HG03103 (cell line): ENCODE data around the gene PARPBP.
"Not testable (repeated sequence)": the region's sequence is repeated elsewhere in the genome, so short reads cannot be mapped to it uniquely, and the experiment has no call there.

Experiments used
- ATAC-seq: cut with Tn5 transposase; IDR thresholded peaks from one replicate; pipeline ENCODE4 v1.9.1; 2021; ENCODE audit warnings: low read depth; ENCODE audit not compliant: unreplicated experiment

PARPBP gene

DNA sequence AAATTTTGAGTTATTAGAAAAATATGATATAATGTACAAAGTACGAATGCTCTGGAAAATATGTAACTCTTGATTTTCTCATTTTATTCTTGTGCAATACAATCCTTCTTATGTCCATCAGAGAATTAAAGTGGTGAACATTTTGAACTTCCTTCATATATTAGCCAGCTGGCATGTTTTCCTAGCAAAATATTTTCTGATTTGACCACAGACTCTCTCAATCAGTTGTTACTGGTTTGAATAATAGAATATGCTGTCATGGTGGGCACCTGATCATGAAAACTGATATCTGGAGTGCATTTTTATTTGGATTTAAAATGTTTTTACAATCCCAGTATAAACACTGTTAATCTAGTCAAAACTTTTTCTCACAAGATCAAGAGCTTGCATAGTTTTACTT, 24.2 kb downstream of the PARPBP start:
- ATAC-seq, result no peak

- not testable (repeated sequence) for ATAC-seq
Measured at GRCh38 chr12:102147062-102147587, 27.1 kb downstream of the PARPBP start.

DNA sequence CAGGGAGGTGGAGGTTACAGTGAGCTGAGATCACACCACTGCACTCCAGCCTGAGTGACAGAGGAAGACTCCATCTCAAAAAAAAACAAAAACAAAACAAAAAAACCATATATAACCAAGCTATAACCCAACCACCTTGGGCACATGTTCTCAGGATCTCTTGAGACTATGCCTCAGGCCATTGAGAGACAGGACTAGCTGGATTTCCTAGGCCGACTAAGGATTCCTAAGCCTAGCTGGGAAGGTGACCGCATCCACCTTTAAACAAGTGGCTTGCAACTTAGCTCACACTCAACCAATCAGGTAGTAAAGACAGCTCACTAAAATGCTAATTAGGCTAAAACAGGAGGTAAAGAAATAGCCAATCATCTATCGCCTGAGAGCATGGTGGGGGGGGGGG, 35.2 kb downstream of the PARPBP start:
- not testable (repeated sequence) for ATAC-seq

- no peak for ATAC-seq
Measured at GRCh38 chr12:102163383-102163782, 43.4 kb downstream of the PARPBP start.

DNA sequence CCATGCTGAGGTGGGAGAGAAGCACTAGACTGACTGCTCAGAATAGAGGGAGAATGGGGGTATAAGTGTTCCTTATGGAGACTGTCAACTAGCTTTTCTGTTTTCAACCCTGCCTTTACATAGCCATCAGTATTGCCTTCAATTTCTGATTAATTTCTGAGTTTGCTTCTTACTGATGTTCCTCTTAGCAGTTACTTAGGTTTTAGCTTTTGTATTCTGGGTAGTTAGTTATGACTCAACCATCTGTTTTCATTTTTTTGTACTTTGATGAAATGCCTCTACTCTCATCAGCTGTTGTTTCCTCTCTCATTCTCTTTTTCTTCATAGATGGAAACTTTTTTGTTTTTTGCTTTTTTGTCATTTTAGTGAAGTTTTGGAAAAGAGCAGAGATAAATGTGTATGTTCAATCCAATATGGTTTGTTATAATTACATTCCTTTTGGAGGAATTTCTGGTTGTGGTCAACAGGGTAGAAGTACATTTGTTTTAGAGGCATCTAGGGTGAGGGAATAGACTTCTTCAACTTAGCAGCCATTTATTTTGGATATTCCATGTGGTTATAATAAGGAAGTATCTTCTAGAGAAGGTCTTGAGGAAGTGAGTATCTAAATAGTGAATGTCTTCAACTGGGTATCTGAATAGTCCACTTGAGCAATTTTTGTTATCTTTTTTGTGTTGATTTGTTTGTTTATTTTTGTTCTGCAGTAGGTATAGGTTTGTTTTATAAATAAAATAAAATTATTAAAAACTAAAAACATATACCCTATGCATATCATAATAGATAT, 48.0 kb downstream of the PARPBP start:
- peak; percentile 70 for ATAC-seq

DNA sequence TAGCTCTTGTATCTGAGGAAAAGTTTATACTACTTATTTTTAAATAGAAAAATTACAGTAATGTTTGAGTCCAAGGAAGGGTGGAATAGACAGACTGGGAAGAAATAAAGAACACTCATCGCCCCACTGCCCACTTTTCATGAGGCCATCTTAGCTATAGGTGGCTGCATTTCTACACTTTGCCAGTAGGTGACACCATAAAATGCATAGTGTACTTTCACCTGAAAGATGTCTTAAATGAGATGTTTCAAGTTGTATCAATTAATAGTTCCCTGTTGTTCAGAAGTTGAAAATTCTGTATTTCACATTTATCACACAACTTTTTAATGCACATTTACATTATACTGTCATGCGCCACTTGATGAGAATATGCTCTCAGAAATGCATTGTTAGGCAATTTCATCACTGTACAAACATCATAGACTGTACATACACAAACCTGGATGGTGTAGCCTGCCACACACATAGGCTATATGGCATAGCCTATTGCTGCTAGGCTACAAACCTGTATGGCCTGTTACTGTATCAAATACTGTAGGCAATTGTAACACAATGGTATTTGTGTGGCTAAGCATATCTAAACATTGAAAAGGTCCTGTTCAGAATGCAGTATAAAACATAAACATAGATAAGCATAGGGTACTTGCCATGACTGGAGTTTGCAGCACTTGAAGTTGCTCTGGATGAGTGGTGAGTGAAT, 50.1 kb downstream of the PARPBP start:
- ATAC-seq, result no peak

DNA sequence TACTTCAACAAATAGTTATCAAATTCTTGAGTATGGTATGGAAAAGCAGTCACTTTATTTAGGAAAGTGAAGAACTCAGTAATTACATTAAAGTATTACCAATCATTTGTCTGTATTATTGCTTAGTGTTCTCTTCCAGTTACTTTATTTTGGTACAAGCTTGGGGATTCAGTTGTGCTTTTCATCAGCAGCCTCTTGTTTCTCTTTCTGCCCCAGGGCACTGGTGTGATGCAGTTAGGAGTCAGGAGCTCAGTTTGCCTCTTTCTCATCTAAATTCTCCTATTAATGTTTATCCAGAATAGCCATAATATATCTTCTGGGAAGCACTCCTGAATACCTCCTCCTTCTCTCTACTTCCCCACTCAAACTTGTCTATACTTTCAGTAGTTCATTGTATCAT, 52.0 kb downstream of the PARPBP start:
- ATAC-seq, result no peak

- no peak for ATAC-seq
Measured at GRCh38 chr12:102172436-102172835, 52.5 kb downstream of the PARPBP start.

DNA sequence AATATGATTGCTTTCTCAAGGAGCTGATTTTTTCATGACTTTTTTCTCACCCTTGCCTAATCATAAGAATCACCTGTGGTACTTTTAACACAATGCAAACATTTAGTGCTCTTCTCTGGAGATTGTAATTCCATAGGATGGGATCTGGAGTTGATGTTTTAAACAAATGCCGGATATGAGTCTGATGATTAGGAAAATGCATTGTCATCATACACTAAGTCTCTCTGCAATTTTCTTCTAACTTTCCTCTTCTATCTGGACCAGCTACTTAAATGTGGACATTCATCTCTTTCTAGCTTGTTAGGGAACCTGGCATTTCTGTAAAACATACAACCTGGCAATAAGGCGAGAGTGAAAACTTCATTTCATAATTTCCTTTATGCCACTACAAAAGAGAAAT, 54.1 kb downstream of the PARPBP start:
- no peak for ATAC-seq

- ATAC-seq, result no peak
Measured at GRCh38 chr12:102174761-102175160, 54.8 kb downstream of the PARPBP start.

GRCh38 chr12:102182635-102183034, 62.7 kb downstream of the PARPBP start:
- ATAC-seq, result no peak

- ATAC-seq, result no peak
Measured at GRCh38 chr12:102195826-102196225, 75.8 kb downstream of the PARPBP start.

DNA sequence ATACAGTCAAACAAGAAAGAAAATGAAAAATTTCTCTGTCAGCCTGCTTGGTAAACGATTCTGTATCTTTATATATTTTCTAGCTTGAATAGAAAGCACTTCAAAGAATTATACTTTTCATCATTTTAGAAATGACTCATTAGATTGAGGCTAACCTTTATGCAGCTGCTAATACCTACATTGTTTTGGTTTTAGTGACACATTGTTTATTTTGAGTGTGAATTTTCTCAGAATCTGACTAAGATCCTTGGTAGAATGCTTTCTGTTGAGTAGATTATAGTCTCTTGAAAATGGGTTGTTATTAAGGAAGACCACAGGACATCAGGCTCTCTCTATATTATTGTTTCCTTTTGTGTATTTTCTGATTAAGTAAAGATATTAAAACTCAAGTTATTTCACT, 77.8 kb downstream of the PARPBP start, which contains the start of gene PMCH:
Gene PMCH, minus strand, starts transcription at position 45 of the 400 bp plus-strand sequence. CDS start 63 bp downstream, outside the sequence.
- ATAC-seq, result peak; percentile 82

DNA sequence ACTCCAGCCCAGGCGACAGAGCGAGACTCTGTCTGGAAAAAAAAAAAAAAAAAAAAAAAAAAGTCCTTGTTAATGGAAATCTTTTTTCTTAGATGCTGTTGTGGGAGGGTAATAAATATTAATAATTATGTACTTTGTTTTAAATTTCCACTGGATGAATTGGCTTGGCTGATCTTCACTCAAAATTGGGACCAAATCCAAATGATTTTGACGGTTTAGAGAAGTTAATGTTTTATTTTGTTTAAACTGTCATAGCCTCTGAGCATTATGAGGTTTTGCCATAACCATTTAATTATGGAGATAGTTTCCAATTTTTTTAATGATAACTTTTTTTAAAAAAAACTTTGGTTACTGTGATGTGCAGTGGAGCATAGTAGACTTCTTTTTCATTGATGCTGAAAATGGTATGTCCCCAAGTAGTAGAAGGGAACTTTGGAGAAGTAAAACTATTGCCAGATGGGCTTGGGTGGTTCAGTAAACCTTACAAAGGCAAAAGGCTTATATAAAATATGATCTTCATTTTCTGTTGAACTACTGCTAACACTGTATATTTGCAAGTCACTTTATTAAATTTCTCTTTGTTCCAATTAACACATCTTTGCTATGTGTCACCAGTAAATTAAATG, 81.6 kb downstream of the PARPBP start:
- ATAC-seq, result no peak

DNA sequence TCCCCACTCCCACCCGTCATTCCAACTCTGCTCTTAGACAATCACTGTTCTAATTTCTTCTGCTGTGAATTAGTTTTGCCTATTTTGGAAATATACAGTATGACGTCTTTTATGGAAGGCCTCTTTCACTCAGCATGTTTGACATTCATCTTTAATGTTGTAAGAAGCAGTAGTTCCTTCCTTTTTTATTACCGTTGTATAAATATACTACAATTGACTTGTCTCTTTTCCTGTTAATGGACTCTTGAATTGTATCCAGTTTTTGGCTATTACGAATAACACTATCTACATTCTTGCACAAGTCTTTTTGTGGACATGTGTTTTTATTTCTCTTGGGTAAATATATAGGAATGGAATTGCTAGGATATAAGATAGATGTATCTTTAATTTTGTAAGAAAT, 82.6 kb downstream of the PARPBP start:
- ATAC-seq, result no peak

DNA sequence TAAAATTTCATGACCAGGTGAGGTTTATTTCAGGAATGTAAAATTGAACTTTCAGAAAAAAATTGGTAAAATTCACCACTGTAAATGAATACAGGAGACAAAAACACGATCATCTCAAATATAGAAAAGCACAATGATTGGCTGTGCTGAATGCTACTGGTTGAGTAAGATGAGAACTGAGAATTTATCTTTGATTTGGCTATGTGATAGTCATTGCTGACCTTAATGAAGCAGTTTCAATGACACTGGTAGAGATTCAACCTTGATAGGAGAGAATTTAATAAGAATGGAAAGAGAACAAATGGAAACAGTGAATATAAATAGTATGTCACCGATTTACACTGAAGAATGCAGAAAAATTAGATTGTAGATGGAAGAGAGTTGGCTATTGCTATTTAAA, 84.0 kb downstream of the PARPBP start:
- ATAC-seq, result no peak

- no peak for ATAC-seq
Measured at GRCh38 chr12:102215992-102216691, 96.2 kb downstream of the PARPBP start.

- ATAC-seq, result no peak
Measured at GRCh38 chr12:102220736-102221135, 100.8 kb downstream of the PARPBP start.

DNA sequence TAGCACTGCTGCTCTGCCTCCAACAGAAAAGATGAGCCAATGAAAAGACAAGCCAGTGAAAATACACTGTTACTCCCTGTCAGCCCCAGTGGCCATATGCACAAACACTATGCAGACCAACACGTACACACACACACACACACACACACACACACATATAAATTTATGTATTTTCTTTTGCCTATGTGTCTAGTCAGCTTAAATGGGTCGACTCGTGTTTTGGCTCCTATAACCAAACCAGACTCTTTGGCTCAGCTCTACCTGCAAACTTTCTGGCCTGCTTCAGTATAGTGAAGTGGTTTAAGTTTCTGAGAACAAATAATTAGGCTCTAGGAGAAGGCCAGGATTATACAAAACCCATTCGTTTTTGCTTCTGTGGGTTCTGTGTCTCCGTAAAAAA, 108.0 kb downstream of the PARPBP start:
- no peak for ATAC-seq

DNA sequence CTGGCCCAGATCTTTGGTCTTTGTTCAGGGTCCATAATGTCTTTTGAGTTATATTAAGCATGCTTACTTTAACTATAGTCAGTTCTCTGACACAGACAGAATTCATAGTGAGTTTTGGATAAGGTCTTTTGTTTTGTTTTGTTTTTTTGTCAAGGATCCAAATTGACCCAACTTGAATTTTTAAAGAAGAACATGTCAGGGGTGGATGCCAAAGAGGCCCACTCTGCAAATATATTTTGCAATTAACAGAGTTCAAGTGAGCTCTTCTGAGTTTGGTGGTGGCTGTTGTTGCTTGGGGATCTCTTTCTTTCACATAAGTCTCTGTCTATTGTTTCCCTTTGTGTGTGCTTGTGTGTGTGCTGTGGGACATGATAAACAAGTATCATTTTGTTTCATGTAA, 112.1 kb downstream of the PARPBP start:
- ATAC-seq, result no peak

DNA sequence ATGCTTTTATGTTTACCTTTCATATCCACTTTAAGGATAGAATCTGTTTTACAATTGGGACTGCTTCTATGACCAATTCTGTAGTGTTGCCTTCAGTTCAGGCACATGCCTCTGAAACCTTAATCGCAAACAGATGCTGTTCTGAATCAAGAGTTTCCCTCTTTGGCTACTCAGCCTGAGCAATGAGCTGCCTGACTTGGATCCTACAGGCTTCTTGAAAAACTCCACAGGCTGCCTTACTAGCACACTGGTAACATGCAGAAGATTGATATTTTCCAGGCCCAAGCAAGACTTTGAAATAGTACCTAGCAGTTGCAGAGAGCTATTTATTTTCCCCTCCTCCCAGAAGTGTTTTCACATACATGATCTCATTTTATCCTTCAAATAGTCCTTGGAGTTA, 112.5 kb downstream of the PARPBP start:
- ATAC-seq, result no peak
